GM21360 (cell line): ENCODE results near the gene EID3.
"Not testable (repeated sequence)": the region's sequence is repeated elsewhere in the genome, so short reads cannot be mapped to it uniquely, and the experiment has no call there.

Experiments used
- ATAC-seq: cut with Tn5 transposase; IDR thresholded peaks from one replicate; pipeline ENCODE4 v1.9.1; 2021; ENCODE audit warnings: mild to moderate bottlenecking, moderate library complexity; ENCODE audit not compliant: unreplicated experiment

Gene EID3

DNA sequence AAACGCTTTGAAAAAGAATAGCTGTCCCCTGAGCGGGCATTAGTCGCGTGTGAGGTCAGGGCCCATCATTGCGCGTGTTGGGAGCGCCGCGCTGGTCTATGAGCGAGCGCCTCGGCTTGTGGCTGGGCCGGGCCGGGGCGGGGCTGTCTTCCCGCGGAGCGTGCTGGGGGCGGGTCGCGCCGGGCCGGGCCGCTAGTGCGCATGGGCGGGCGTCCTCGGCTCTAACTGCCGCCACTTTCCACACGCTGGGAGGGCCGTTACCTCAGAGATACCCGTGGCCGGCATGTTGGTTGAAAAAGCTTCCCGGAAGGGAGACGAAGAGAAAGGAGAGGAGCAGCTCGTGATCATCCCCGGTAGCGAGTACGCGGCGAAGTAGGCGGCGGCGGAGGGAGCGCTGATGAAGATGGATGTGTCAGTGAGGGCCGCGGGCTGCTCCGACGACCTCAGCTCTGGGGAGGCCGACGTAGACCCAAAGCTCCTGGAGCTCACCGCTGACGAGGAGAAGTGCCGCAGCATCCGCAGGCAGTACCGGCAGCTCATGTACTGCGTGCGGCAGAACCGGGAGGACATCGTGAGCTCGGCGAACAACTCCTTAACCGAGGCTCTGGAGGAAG is at the start of gene EID3:
EID3 (plus strand) TSS at position 202 of the 614 bp plus-strand sequence; CDS start at position 398, 196 bp downstream.
- peak; percentile 61 for ATAC-seq

GRCh38 chr12:104257913-104258472 is 45.5 kb upstream of the EID3 start:
- no peak for ATAC-seq

DNA sequence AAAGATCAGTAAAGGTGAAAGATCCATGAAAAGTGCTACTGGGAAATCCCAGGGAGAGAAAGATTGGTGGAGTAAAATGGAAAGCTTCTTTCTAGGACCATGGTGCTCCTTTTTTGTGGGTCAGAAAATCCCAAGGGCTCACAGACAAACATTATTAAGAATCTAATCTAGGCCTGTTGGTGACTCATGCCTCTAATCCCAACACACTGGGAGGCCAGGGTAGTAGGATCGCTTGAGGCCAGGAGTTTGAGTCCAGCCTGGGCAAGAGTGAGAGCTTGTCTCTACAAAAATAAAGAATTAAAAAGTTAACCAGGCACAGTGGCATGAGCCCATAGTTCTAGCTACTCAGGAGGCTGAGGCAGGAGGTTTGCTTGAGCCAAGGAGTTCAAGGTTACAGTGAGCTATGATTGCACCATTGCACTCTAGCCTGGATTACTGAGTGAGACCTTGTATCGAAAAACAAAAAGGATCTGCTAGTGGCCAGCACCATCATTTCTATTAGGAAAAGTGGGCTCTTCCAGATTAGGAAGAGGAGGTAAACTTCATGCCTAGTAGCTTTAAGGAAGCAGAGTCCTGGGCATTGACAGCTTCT is 45.0 kb upstream of the EID3 start:
- ATAC-seq: no peak

GRCh38 chr12:104263026-104263425 is 40.5 kb upstream of the EID3 start:
- no peak for ATAC-seq

DNA sequence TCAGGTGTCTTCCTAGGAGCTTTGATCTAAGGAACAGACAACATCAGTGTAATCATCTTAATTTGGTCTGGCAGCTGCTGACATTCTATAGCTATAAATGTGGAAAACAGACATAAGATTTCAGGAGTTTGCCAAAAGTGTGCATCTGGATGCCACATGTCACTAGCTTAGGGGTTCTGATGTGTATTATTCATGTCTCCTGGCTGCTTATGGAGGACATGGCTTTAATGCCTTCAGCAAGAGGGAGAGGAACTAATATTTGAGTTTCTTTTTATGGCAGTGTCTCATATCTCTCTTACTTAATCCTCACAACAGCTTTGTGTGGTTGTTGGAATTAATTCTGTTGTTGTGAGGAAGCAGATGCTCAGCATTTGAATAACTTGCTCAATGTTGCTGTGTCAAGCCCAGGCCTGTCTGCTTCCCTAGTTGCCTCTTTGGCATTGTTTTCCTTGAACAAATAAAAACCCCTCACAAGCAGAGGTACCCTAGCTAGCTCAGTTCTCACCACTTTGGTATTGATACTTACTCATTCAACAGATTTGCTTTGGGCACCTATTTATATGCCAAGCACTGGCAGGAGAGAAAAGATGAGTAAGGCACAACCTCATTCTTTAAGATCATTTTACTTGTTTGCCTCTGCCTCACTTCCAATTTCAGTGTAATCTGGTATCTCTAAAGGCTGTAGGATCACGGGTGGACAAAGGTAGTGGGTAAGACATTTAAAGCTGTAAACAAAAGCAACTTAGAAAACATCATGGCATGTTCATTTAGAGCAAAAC is 39.8 kb upstream of the EID3 start:
- ATAC-seq: no peak

GRCh38 chr12:104265436-104265835 is 38.1 kb upstream of the EID3 start:
- ATAC-seq: not testable (repeated sequence)

- ATAC-seq: no peak
Observed at GRCh38 chr12:104272938-104273337, 30.6 kb upstream of the EID3 start.

DNA sequence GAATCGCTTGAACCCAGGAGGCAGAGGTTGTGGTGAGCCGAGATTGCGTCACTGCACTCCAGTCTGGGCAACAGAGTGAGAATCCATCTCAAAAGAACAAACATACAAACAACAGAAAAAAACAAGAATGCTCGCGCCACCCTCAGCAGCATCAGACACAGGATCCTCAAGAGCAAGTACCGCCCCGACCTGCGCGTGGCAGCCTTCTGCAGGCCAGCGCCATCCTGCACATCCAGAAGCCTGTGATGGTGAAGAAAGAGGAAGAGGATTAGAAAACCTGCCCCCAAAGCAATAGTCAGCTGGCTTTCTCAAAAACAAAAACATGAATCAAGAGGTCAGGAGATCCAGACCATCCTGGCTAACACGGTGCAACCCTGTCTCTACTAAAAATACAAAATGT is 30.0 kb upstream of the EID3 start:
- no peak for ATAC-seq

GRCh38 chr12:104274811-104275210 is 28.7 kb upstream of the EID3 start:
- ATAC-seq: no peak

GRCh38 chr12:104275689-104276088 is 27.9 kb upstream of the EID3 start:
- no peak for ATAC-seq

- no peak for ATAC-seq
Observed at GRCh38 chr12:104276273-104277131, 27.0 kb upstream of the EID3 start.

GRCh38 chr12:104279164-104279563 is 24.4 kb upstream of the EID3 start:
- no peak for ATAC-seq

DNA sequence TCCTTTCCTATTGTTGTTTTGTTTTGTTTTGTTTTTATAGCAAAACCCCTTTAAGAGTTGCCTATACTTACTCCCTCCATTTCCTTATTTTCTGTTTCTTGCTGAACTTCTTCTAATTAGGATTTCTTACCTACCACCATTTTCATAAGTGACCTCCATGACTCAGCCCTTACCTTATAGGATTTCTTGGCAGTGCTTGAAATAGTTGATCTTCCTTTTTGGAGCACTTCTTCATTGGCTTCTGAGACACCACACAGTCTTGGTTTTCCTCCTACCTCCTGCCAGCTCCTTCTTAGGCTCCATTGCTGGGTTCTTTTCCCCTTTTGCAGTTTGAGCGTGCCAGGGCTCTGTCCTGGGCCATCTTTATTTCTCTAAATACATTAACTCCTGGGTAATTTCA is 23.4 kb upstream of the EID3 start:
- no peak for ATAC-seq

DNA sequence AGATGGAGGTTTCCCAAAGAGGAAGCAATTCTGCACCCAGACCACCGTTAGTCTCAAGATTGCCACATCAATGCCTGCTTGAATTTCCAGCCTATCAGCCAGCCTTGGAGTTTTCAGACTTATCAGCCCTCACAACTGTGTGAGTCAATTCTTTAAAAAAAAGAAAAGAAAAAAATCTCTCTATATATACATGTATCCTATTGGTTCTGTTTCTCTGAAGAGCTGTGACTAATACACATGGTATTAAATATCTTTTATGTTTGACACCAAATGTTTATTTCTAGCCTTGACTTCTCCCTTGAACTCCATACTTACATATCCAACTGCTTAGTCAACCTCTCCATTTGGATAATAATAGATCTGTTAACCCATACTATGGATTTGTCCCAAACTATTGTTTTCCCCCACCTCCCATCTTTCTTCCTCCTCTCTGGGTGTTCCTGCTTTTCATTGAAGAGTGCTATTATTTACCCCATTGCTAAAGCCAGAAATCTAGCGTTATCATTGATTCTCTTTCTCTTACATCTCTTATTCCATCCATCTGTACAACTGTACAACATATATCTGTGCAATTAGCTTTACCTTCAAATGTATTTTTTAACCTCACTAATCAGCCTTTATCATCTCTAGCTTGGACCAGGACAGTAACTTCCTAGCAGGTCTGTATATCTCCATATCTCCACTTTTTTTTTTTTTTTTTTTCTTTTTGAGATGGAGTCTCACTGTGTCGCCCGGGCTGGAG is 22.7 kb upstream of the EID3 start:
- no peak for ATAC-seq

- ATAC-seq: no peak
Observed at GRCh38 chr12:104281636-104282035, 21.9 kb upstream of the EID3 start.

- ATAC-seq: no peak
Observed at GRCh38 chr12:104282109-104282508, 21.4 kb upstream of the EID3 start.

- no peak for ATAC-seq
Observed at GRCh38 chr12:104285740-104286515, 17.6 kb upstream of the EID3 start.

- peak; percentile 78 for ATAC-seq
Observed at GRCh38 chr12:104286516-104287482, 16.7 kb upstream of the EID3 start.
